Karpas-422 (cell line): ENCODE measurements around the gene MYLIP. TPM values are rescaled to one million over a fixed set of nuclear protein-coding genes. Genes with fewer than 3 reads are reported as not detected.

ENCODE experiments used
- DNase-seq: peaks from one replicate; pipeline ENCODE4 v3.0.0-alpha.2; 2015
- H2AFZ ChIP-seq: fragments of 200-600 bp; sonication (generic); 2 replicates; pipeline ENCODE4 v1.6.1; 2014; ENCODE audit warnings: antibody characterized with exemption, low read length, mixed read lengths
- H3K27ac ChIP-seq: fragments of 200-600 bp; sonication (generic); 2 replicates; pipeline ENCODE4 v1.5.1; 2014; ENCODE audit warnings: mild to moderate bottlenecking, low read length, moderate library complexity
- H3K27me3 ChIP-seq: fragments of 200-600 bp; sonication (generic); 2 replicates; pipeline ENCODE4 v1.6.1; 2014; ENCODE audit warnings: low read length, mixed read lengths
- H3K36me3 ChIP-seq: fragments of 200-600 bp; sonication (generic); 2 replicates; pipeline ENCODE4 v1.6.1; 2014; ENCODE audit warnings: low read length, mixed read lengths; ENCODE audit not compliant: insufficient read depth
- H3K4me1 ChIP-seq: fragments of 200-600 bp; sonication (generic); 2 replicates; pipeline ENCODE4 v1.6.1; 2014; ENCODE audit warnings: mild to moderate bottlenecking, low read length, mixed read lengths
- H3K4me2 ChIP-seq: fragments of 200-600 bp; sonication (generic); 2 replicates; pipeline ENCODE4 v1.6.1; 2014; ENCODE audit warnings: low read length, low read depth, mild to moderate bottlenecking; ENCODE audit not compliant: poor library complexity, severe bottlenecking
- H3K4me3 ChIP-seq: fragments of 200-600 bp; sonication (generic); 2 replicates; pipeline ENCODE4 v1.5.1; 2014; ENCODE audit warnings: mild to moderate bottlenecking, antibody characterized with exemption, low read length, mixed read lengths
- H3K79me2 ChIP-seq: fragments of 200-600 bp; sonication (generic); 2 replicates; pipeline ENCODE4 v1.6.1; 2014; ENCODE audit warnings: mild to moderate bottlenecking, low read length, mixed read lengths
- H3K9ac ChIP-seq: fragments of 200-600 bp; sonication (generic); 2 replicates; pipeline ENCODE4 v1.6.0; 2014; ENCODE audit warnings: low read length
- H3K9me2 ChIP-seq: fragments of 200-600 bp; sonication (generic), shearing (Covaris generic); replicated peaks from 2 replicates; pipeline ENCODE4 v1.6.0; 2014; ENCODE audit warnings: mild to moderate bottlenecking, low read length, moderate library complexity; ENCODE audit not compliant: insufficient read depth
- H3K9me3 ChIP-seq: fragments of 300-700, 200-600 bp; sonication (generic); 2 replicates; pipeline ENCODE4 v1.6.1; 2014; ENCODE audit warnings: low read length, mixed read lengths
- H4K20me1 ChIP-seq: fragments of 200-600 bp; sonication (generic); 2 replicates; pipeline ENCODE4 v1.6.1; 2014; ENCODE audit warnings: mild to moderate bottlenecking, antibody characterized with exemption, low read length, low read depth; ENCODE audit not compliant: insufficient read depth
- total RNA-seq: library from RNA; depleted of rRNA; stranded (reverse); fragments of >200 nt; shearing (Covaris generic); gene quantifications from 2 replicates; pipeline ENCODE4 v1.2.3, GENCODE V29; 2014; ENCODE audit warnings: low replicate concordance; rRNA removed

MYLIP gene
- total RNA-seq: 69.5 and 71.0 TPM in 2 replicates

DNA sequence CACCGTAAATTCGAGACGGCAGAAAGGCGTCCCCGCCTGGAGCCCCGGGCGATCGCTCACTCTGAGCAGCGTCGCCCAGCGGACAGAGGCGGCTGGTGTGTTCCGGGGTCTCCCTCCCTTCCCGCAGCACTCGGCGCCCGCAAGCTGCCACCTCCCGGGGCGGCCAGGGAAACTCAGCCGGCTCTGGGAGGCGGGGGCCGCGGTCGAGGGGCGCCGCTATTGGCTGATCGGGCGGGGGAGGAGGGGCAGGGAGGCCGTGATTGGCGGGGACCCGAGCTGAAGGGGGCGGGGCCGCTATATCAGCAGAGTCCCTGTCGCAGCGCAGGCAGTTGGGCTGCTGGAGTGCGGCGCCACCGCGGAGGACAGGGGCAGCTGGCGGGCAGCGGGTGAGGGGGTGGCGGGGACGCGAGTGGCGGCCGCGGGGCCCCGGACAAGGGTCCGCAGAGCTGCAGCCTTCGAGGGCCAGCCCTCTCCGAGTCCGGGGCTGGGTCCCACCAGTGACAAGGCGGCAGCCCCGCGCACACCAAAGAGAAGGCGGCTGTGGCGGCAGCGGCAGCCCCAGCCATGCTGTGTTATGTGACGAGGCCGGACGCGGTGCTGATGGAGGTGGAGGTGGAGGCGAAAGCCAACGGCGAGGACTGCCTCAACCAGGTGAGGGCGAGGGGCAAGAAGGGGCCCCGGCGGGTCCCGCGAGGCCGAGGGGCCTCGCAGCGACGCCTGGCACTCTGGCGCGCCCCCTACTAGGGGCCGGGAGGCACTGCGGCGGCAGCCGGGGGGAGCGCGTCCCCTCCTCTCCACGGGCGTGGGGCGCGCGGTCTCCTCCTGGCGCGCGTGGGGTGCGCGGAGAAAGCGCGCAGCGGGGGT is at the start of gene MYLIP:
Gene MYLIP, plus strand, starts transcription at position 328 of the 864 bp plus-strand sequence. Its CDS starts 237 bp downstream, at position 565.
- H3K9me2 ChIP-seq: no peaks in the 10 kb centered on the region
- H3K79me2 ChIP-seq: peaks cover 49% of the 10 kb centered on the region
- H3K27me3 ChIP-seq: no peaks in the 10 kb centered on the region; the same call in 1 of the 2 replicates
- peak within 1 kb of the TSS; percentile 91 for H3K9ac ChIP-seq
- H2AFZ ChIP-seq: peak within 1 kb of the TSS; percentile 82; the same call in 1 of the 2 replicates
- peaks cover 24% of the 10 kb centered on the region for H4K20me1 ChIP-seq
- peak; percentile 98 for DNase-seq
- peak within 1 kb of the TSS; percentile 88 for H3K27ac ChIP-seq
- H3K4me2 ChIP-seq: peak within 1 kb of the TSS; percentile 88
- H3K36me3 ChIP-seq: peaks cover 24% of the 10 kb centered on the region; the same call in 1 of the 2 replicates
- no peaks in the 10 kb centered on the region for H3K9me3 ChIP-seq
- peaks cover 43% of the 10 kb centered on the region for H3K4me1 ChIP-seq
- H3K4me3 ChIP-seq: peak within 1 kb of the TSS; percentile 84

DNA sequence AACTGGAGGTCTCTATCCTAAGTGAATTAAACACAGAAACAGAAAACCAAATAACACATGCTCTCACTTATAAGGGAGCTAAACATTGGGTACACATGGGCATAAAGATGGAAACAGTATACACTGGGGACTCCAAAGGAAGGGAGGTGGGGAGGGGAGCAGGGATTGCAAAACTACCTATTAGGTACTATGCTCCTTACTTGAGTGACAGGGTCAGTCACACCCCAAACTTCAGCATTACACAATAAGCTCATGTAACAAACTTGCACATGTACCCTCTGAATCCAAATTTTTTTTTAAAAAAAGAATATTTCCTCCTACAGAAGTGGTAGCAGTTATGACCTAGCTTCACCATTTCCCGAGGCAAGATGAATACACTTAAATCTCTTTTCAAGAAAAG is 49.5 kb upstream of the MYLIP start:
- no peaks in the 10 kb centered on the region for H4K20me1 ChIP-seq
- H3K9me2 ChIP-seq: no peaks in the 10 kb centered on the region
- DNase-seq: no peak
- H3K9ac ChIP-seq: no peak overlapping the region
- no peaks in the 10 kb centered on the region for H3K36me3 ChIP-seq
- H2AFZ ChIP-seq: no peak overlapping the region
- H3K79me2 ChIP-seq: no peaks in the 10 kb centered on the region
- H3K9me3 ChIP-seq: no peaks in the 10 kb centered on the region
- H3K4me2 ChIP-seq: no peak overlapping the region
- peaks cover 3% of the 10 kb centered on the region; the same call in 1 of the 2 replicates for H3K4me1 ChIP-seq
- H3K4me3 ChIP-seq: no peak overlapping the region
- H3K27me3 ChIP-seq: no peaks in the 10 kb centered on the region
- H3K27ac ChIP-seq: no peak overlapping the region

DNA sequence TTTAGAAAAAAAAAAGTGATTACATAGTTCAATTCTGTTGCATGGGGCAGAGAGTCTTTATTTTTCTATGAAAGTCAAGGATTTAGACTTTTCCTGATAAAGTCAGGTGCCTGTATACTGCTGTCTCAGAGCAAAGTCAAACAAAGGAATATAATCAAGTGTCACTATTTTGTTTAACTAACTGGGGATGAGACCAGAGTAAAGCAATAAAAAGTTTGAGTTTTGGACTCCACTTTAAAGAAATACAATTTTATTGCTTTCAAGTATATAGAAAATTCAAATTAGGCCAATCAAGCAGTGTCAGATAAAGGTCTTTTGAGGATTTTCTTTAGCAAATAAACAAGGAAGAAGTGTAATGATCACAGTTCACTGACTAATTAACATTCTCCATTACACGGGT is 48.7 kb upstream of the MYLIP start:
- Histone ChIP-seq H3K9me2 (no peaks in the 10 kb centered on the region), H2AFZ (no peak overlapping the region), H3K27me3 (no peaks in the 10 kb centered on the region), H3K79me2 (no peaks in the 10 kb centered on the region), H3K9me3 (no peaks in the 10 kb centered on the region), H3K4me1 (peaks cover 3% of the 10 kb centered on the region; the same call in 1 of the 2 replicates), H3K4me3 (no peak overlapping the region), H3K36me3 (no peaks in the 10 kb centered on the region), H4K20me1 (no peaks in the 10 kb centered on the region), H3K27ac (no peak overlapping the region), H3K9ac (no peak overlapping the region), H3K4me2 (no peak overlapping the region)
- no peak for DNase-seq

DNA sequence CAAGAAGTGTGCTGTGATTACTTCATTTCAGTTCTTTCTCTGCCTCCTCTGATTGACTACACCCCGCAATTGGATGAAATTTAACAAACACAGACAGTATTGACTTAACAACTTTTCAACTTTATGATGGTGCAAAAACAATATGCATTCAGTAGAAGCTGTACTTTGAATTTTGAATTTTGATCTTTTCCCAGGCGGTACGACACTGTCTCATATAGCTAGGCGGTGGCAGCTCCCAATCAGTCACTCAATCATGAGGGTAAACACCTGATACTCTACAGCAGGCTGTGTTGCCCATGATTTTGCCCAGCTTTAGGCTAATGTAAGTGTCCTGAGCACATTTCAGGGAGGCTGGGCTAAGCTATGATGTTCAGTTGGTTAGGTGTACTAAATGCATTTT is 47.6 kb upstream of the MYLIP start:
- Histone ChIP-seq H3K9ac (no peak overlapping the region), H3K36me3 (no peaks in the 10 kb centered on the region), H3K4me3 (no peak overlapping the region), H3K27ac (no peak overlapping the region), H3K27me3 (no peaks in the 10 kb centered on the region), H2AFZ (no peak overlapping the region), H3K4me1 (peaks cover 3% of the 10 kb centered on the region; the same call in 1 of the 2 replicates), H4K20me1 (no peaks in the 10 kb centered on the region), H3K4me2 (no peak overlapping the region), H3K9me3 (no peaks in the 10 kb centered on the region), H3K9me2 (no peaks in the 10 kb centered on the region), H3K79me2 (no peaks in the 10 kb centered on the region)
- no peak for DNase-seq

DNA sequence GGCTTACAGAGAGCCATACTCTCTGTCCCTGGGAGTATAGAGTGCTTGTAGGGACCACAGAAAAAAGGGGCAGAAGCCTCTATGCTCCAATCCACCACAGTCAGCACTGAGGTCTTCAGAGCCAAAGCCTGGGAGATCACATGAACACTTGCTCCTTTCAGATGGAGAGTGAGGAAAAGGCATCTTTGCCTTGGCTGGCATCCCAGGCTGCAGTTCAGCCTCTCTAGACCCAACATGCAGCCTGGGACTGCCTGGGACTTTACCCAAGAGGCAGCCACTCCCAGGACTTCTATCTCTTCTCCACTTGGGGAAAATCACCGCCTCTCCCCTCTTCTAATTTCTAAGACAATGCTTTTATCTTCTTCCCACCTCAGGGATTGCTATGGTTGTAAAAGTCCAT is 46.5 kb upstream of the MYLIP start:
- H3K27me3 ChIP-seq: no peaks in the 10 kb centered on the region
- H3K9ac ChIP-seq: no peak overlapping the region
- H3K9me3 ChIP-seq: no peaks in the 10 kb centered on the region
- no peaks in the 10 kb centered on the region for H3K79me2 ChIP-seq
- no peaks in the 10 kb centered on the region for H3K36me3 ChIP-seq
- H3K9me2 ChIP-seq: no peaks in the 10 kb centered on the region
- no peak overlapping the region for H3K27ac ChIP-seq
- no peak for DNase-seq
- no peak overlapping the region for H3K4me2 ChIP-seq
- no peaks in the 10 kb centered on the region for H4K20me1 ChIP-seq
- no peak overlapping the region for H3K4me3 ChIP-seq
- peaks cover 3% of the 10 kb centered on the region; the same call in 1 of the 2 replicates for H3K4me1 ChIP-seq
- no peak overlapping the region for H2AFZ ChIP-seq

DNA sequence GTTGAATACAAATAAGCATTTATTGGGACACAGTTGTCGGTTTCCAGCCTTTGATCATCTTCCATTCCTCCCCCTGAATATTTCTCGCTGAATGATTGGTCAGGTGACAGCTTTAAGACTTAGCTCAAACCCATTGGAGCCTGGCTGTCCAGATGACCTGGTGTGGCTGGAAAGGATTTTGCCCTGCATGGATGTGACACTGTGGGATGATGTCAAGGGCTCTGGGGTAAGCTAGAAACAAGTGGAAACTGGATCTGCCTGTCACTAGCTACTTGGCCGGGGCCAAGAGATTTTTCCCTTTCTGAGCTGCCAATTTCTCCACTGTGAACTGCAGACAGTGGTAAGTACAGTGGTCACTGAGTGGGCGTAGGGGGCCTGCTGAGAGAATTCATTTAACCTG is 41.9 kb upstream of the MYLIP start:
- Histone ChIP-seq H3K9ac (no peak overlapping the region), H3K4me3 (no peak overlapping the region), H3K4me1 (no peaks in the 10 kb centered on the region), H3K9me2 (no peaks in the 10 kb centered on the region), H3K27ac (no peak overlapping the region), H3K27me3 (no peaks in the 10 kb centered on the region), H3K4me2 (no peak overlapping the region), H3K36me3 (no peaks in the 10 kb centered on the region), H4K20me1 (no peaks in the 10 kb centered on the region), H2AFZ (no peak overlapping the region), H3K79me2 (no peaks in the 10 kb centered on the region), H3K9me3 (no peaks in the 10 kb centered on the region)
- no peak for DNase-seq

DNA sequence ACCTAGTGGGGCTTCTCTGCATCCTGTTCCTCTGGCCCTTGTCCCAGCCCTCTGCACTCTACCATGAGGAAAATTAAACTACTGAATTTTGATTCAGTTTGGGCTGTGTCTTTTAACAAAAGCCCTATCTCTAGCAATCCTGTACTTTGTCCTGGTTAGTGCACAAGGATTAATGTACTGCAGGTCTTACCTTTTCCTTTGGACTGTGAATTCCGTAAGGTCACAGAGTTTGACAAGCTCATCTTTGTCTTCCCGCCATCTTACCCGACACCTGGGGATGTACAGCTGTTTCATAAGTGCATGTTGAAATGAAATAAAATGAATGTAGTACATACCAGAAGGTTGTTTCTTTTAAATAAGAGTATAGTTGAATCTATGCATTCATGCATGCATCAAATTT is 41.5 kb upstream of the MYLIP start:
- Histone ChIP-seq H3K9me3 (no peaks in the 10 kb centered on the region), H3K9me2 (no peaks in the 10 kb centered on the region), H3K79me2 (no peaks in the 10 kb centered on the region), H3K4me2 (no peak overlapping the region), H3K9ac (no peak overlapping the region), H2AFZ (no peak overlapping the region), H3K36me3 (no peaks in the 10 kb centered on the region), H4K20me1 (no peaks in the 10 kb centered on the region), H3K27me3 (no peaks in the 10 kb centered on the region), H3K4me1 (no peaks in the 10 kb centered on the region), H3K4me3 (no peak overlapping the region), H3K27ac (no peak overlapping the region)
- no peak for DNase-seq

DNA sequence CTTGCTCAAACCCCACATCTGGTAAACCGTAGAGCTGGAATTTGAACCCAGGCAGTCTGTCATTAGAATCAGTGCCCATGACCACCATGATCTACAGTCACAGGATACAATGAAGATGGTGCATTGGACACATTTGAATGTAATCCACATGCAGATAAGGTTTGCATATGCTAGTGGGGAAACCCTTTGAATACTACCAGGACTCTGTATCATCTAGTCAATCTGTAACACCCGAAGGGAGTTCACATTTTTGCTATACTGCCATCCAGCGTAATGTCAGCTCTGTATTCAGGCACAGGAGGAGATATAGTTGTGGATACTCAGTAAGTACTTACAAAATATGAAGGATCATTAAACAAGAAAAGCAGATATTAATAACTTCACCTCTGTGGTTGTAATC is 40.5 kb upstream of the MYLIP start:
- no peak overlapping the region for H3K9ac ChIP-seq
- no peaks in the 10 kb centered on the region for H4K20me1 ChIP-seq
- no peak overlapping the region for H3K4me2 ChIP-seq
- no peaks in the 10 kb centered on the region for H3K27me3 ChIP-seq
- no peak overlapping the region for H2AFZ ChIP-seq
- H3K27ac ChIP-seq: no peak overlapping the region
- DNase-seq: no peak
- no peaks in the 10 kb centered on the region for H3K79me2 ChIP-seq
- H3K9me3 ChIP-seq: no peaks in the 10 kb centered on the region
- H3K4me1 ChIP-seq: no peaks in the 10 kb centered on the region
- H3K9me2 ChIP-seq: no peaks in the 10 kb centered on the region
- H3K36me3 ChIP-seq: no peaks in the 10 kb centered on the region
- H3K4me3 ChIP-seq: no peak overlapping the region
